ENCODE data around the gene PARP9. TPM values are rescaled to one million over a fixed set of nuclear protein-coding genes. Genes with fewer than 3 reads are reported as not detected.
A peak's percentile ranks its signal among the peaks of the same experiment; 100 is the strongest.
"Not testable (repeated sequence)": the region's sequence is repeated elsewhere in the genome, so short reads cannot be mapped to it uniquely, and the experiment has no call there.

Gene PARP9
- polyA plus RNA-seq, 1 experiment, result 18.2 TPM

DNA sequence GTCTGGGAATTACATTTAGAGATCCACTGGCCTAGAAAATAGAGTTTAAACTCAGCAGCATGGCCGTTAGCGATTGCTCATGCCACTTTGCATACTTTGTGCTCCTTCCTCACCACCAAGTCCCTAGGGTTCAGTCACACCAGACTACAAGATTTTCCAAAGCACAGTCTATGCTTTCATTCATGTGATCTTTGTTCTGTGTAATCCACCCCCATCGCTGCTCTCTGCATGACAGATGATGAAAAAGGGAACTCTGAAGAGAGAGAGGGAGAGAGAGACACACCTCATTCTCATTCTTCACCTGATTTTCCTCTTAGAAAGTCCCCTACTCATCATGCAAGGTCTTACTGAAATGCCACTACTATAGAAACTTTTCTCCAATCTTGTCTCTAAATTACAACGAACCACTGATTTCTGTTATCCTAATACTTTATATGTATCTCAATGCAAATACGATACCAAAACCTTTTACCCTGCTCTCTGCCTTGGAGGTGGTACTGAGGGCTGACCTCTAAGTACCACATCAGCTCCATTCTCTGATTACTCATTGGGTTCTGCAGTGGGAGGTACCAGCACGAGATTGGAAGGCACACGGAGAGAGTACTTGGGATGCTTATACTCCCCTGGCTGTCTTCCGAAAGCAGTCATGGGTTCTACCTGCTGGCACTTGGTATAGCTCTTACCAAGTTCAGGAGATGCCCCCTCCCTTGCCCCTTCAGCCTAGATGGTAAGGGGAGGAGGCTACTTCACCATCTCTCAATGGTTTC, 12.3 kb upstream of the PARP9 start:
- DNase-seq (ENCODE audit: low read depth), result no peak
- no peak overlapping the region for H3K4me3 ChIP-seq (ENCODE audit: low read depth, low read length)
- H3K27me3 ChIP-seq (ENCODE audit: control insufficient read depth, insufficient read depth, low read length), result no peaks in the 10 kb centered on the region; the same call in 1 of the 2 replicates
- 0 out of 2 replicates have a peak, but pooled peaks cover 1% of the 10 kb centered on the region for H3K36me3 ChIP-seq (ENCODE audit: control insufficient read depth, insufficient read depth, low read length)
- TF ChIP-seq, protein P1, sequence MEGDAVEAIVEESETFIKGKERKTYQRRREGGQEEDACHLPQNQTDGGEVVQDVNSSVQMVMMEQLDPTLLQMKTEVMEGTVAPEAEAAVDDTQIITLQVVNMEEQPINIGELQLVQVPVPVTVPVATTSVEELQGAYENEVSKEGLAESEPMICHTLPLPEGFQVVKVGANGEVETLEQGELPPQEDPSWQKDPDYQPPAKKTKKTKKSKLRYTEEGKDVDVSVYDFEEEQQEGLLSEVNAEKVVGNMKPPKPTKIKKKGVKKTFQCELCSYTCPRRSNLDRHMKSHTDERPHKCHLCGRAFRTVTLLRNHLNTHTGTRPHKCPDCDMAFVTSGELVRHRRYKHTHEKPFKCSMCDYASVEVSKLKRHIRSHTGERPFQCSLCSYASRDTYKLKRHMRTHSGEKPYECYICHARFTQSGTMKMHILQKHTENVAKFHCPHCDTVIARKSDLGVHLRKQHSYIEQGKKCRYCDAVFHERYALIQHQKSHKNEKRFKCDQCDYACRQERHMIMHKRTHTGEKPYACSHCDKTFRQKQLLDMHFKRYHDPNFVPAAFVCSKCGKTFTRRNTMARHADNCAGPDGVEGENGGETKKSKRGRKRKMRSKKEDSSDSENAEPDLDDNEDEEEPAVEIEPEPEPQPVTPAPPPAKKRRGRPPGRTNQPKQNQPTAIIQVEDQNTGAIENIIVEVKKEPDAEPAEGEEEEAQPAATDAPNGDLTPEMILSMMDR (IDR thresholded peaks at IDR 0.05; ENCODE audit: insufficient read depth, low read depth, low read length), result no peak
- ChIA-PET CTCF (interaction anchor here (0.6 to 0.8 kb wide), 2 partner anchors 8 to 546 kb away, joined by 3 to 4 read pairs; no protein-coding TSS in a partner anchor), POLR2A (no interaction called here)

DNA sequence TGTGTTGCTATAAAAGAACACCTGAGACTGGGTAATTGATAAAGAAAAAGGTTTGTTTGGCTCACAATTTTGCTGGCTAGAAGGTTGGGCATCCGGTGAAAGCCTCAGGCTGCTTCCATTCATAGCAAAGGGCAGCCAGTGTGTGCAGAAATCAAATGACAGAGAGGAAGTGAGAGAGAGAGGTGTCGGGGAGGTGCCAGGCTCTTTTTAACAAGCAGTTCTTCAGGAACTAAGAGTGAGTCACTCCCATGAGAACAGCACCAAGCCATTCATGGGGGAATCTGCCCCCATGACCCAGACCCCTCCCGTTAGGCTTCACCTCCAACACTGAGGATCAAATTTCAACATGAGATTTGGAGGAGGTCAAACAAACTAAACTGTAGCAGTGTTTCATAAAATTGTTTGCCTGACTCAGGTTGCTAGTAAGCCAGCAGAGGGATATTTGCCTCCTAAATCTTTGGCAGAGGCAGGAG, 8.9 kb upstream of the PARP9 start:
- H3K4me3 ChIP-seq (ENCODE audit: low read depth, low read length), result no peak overlapping the region
- DNase-seq (ENCODE audit: low read depth), result no peak
- CTCF ChIA-PET, result interaction anchor here (2.0 kb wide), 1 partner anchor 12 kb away, joined by 5 read pairs; no protein-coding TSS in a partner anchor
- H3K36me3 ChIP-seq (ENCODE audit: control insufficient read depth, insufficient read depth, low read length), result 0 out of 2 replicates have a peak, but pooled peaks cover 2% of the 10 kb centered on the region
- POLR2A ChIA-PET, result no interaction called here
- TF ChIP-seq, protein P1 (IDR thresholded peaks at IDR 0.05; ENCODE audit: insufficient read depth, low read depth, low read length), result no peak
- no peaks in the 10 kb centered on the region; the same call in 1 of the 2 replicates for H3K27me3 ChIP-seq (ENCODE audit: control insufficient read depth, insufficient read depth, low read length)

DNA sequence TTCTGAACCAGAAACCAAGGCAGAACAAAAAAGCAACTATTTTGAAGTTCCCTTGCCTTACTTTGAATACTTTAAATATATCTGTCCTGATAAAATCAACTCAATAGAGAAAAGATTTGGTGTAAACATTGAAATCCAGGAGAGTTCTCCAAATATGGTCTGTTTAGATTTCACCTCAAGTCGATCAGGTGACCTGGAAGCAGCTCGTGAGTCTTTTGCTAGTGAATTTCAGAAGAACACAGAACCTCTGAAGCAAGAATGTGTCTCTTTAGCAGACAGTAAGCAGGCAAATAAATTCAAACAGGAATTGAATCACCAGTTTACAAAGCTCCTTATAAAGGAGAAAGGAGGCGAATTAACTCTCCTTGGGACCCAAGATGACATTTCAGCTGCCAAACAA, 4.7 kb upstream of the PARP9 start:
- no peak overlapping the region for H3K4me3 ChIP-seq (ENCODE audit: low read depth, low read length)
- CTCF ChIA-PET, result interaction anchor here (1.6 kb wide), 1 partner anchor 111 kb away, joined by 3 read pairs; no protein-coding TSS in a partner anchor
- H3K36me3 ChIP-seq (ENCODE audit: control insufficient read depth, insufficient read depth, low read length), result peaks cover 4% of the 10 kb centered on the region; the same call in 1 of the 2 replicates
- no peak for DNase-seq (ENCODE audit: low read depth)
- no peaks in the 10 kb centered on the region for H3K27me3 ChIP-seq (ENCODE audit: control insufficient read depth, insufficient read depth, low read length)
- POLR2A ChIA-PET, result interaction anchor here (0.6 kb wide), 1 partner anchor 107 kb away, joined by 3 read pairs; no protein-coding TSS in a partner anchor
- TF ChIP-seq, protein P1 (IDR thresholded peaks at IDR 0.05; ENCODE audit: insufficient read depth, low read depth, low read length), result no peak

DNA sequence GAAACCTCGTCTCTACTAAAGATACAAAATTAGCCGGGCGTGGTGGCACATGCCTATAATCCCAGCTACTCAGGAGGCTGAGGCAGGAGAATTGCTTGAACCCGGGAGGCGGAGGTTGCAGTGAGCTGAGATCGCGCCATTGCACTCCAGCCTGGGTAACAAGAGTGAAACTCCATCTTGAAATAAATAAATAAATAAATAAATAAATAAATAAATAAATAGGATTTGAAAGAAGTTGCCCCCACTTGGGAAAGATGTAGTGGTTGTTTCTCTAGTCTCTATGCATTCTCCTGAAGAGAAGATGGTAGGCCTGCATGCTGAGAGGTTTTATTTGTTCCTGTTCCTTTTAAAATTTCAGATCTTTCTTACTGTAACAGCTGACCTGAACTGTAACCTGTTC, 4.0 kb upstream of the PARP9 start:
- POLR2A ChIA-PET; H3K27me3 ChIP-seq (ENCODE audit: control insufficient read depth, insufficient read depth, low read length); DNase-seq (ENCODE audit: low read depth); H3K4me3 ChIP-seq (ENCODE audit: low read depth, low read length); H3K36me3 ChIP-seq (ENCODE audit: control insufficient read depth, insufficient read depth, low read length); CTCF ChIA-PET: not testable (repeated sequence)

DNA sequence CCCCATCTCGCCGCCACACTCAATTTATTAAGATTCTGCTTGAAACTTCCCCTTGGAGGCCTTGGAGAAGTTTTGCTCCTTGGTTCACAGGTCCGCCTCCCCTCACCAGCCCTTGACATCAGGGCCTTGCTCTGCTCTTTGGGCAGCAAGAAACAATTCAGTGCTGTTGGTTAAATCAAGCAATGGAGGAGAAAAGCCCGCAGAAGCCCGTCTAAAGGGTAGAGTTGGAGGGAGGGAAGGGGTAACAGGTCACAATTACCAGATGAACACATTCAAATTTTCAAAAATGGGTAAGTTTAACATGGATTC, 429 bp downstream of the PARP9 start:
- POLR2A ChIA-PET, result no interaction called here
- H3K27me3 ChIP-seq (ENCODE audit: control insufficient read depth, insufficient read depth, low read length), result no peaks in the 10 kb centered on the region
- TF ChIP-seq, protein P1 (IDR thresholded peaks at IDR 0.05; ENCODE audit: insufficient read depth, low read depth, low read length), result no peak
- no peak for DNase-seq (ENCODE audit: low read depth)
- H3K4me3 ChIP-seq (ENCODE audit: low read depth, low read length), result peak overlapping the region; percentile 85
- peaks cover 3% of the 10 kb centered on the region; the same call in 1 of the 2 replicates for H3K36me3 ChIP-seq (ENCODE audit: control insufficient read depth, insufficient read depth, low read length)
- CTCF ChIA-PET, result interaction anchor here (1.1 to 7.3 kb wide), 3 partner anchors 115 to 123 kb away, joined by 3 to 78 read pairs (median 15); partner anchors contain the start of gene PARP14

All from BJ (cell line).